LNCaP clone FGC (cell line): Measurements from ENCODE around the gene MIEN1.
A peak's percentile ranks its signal among the peaks of the same experiment; 100 is the strongest.

Experiments used
- DNase-seq: peaks from one replicate; pipeline ENCODE4 v3.0.0-alpha.2; 2011; ENCODE audit warnings: low read depth
- H3K4me3 ChIP-seq: 2 replicates; pipeline ENCODE4 v1.5.1; 2011; ENCODE audit warnings: mild to moderate bottlenecking, low read depth, low read length, control low read depth
- CTCF ChIP-seq: IDR thresholded peaks from 2 replicates; pipeline ENCODE4 v1.5.1; 2012; ENCODE audit warnings: mild to moderate bottlenecking; ENCODE audit not compliant: control insufficient read depth, insufficient read depth; ENCODE audit errors: extremely low read depth

MIEN1 gene

DNA sequence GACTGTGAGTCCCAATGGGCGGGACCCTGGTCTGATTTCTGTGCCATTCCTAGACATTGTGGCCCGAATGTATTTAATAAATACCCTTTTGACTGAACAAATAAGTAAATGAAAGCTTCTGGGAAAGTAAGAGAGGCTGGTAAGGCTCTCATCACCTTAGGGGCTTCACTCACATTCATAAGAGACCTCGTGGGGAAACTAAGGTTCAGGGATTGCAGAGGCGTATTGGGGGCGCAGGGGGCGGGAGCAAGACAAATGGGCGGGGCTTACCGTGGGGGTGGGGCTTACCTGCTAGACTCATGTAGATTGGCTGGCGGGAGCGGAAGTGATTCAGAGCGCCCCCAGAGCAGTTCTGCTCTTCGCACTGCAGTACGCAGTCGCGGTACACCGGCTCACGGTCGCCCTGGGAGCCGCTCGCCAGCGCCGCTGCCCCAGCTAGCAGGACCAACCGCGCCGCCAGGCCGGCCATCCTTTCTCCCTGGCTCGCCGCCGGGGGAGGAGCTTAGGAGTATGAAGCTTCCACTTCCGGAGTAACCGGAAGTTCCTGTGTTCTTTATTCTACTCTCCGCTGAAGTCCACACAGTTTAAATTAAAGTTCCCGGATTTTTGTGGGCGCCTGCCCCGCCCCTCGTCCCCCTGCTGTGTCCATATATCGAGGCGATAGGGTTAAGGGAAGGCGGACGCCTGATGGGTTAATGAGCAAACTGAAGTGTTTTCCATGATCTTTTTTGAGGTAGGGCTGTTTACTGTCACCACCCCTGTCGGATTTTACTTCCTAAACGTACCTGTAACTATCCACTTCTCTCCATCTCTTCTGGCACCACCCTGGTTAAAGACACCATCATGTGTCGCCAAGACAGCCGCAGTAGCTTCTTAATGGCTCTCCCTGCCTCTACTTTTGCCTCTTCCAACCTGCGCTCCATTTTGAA lies 42.5 kb downstream of the MIEN1 start, which contains the start of gene PGAP3:
TSS of gene PGAP3 (minus strand) at position 512 of the 929 bp plus-strand sequence. CDS start at position 469, 43 bp downstream.
- peak within 1 kb of the TSS; percentile 81 for H3K4me3 ChIP-seq
- TF ChIP-seq CTCF = no peak
- peak; percentile 68 for DNase-seq

- DNase-seq = no peak
- no peak for TF ChIP-seq CTCF
- peak overlapping the region; percentile 81 for H3K4me3 ChIP-seq
These were observed 43.2 kb downstream of the MIEN1 start for GRCh38 chr17:39687101-39687545.

DNA sequence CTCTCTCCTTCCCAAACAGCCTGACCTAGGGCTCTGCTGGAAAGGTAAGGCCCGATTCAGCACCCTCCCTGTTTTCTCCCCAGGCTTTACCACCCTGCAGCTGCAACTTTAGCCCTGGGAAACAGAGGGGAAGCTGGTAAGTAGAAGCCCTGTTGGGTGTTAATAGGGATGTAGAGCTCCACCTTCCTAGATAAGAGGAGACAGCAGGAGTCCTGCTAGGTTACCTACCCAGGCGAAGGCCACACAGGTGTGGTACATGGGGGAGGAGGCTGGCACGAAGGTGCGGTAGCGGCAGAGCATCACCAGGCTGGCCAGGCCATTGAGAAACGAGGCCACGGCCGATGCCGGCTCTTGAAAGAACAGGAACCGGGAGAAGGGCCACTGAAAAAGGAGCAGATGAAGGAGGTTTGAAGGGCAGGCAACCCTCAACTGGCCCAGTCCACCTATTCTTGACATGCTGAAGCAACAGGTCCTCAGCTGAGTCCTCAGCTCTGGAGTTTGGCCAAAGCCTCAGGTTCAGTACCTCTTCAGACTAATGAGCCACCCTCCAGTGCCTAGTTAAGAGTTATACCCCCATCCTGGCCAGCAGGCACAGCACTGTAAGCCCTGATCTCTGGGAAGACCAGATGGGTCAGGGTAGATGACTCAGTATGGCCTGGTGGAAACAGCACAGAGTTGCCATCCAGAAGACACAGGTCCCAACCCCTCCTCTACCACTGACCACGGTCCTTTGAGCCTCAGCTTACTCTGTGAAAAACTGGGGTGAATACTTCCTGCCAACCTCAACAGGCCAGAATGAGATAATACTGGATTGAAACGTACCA lies 45.8 kb downstream of the MIEN1 start:
- TF ChIP-seq CTCF = no peak
- H3K4me3 ChIP-seq = no peak overlapping the region
- DNase-seq = no peak

DNA sequence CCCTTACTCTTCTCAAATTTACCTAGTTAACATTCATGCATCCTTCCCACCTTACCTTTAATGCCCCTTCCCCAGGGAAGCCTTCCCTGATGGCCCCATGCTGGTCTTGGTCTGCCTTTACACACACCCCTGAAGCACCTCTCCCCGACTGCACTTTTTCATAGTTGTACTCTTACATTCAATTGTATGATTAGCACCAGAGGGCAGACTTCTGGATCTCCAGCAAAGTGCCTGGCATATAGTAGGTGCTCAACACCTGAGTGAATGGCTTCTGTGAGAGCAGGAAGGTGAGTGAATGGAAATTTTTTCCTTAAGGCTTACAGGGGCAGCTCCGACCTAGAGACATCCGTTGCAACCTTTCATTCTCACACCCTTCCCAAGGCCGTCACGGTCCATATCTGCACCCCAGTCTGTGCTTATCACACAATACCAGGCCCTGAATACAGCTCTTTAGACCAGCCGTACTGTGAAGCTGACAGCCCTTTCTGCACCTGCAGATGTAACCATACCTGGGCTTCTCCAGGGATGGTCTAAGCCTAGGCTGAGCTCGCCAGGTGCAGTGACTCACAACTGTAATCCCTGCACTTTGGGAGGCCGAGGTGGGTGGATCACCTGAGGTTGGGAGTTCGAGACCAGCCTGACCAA lies 46.9 kb downstream of the MIEN1 start:
- no peak for DNase-seq
- no peak overlapping the region for H3K4me3 ChIP-seq
- TF ChIP-seq CTCF = no peak

- no peak for DNase-seq
- H3K4me3 ChIP-seq = no peak overlapping the region
- no peak for TF ChIP-seq CTCF
These were observed 50.7 kb downstream of the MIEN1 start for GRCh38 chr17:39679521-39680192.
